NCI-H1694 (cell line): ENCODE measurements around the gene HDAC5.
"Not testable (repeated sequence)": the region's sequence is repeated elsewhere in the genome, so short reads cannot be mapped to it uniquely, and the experiment has no call there.

Experiments
- DNase-seq: peaks from one replicate; lab custom pipeline; 2025; lab: John Stamatoyannopoulos, UW

The HDAC5 gene

GRCh38 chr17:44067545-44067940 is 55.9 kb downstream of the HDAC5 start:
- no peak for DNase-seq

GRCh38 chr17:44066204-44066930 is 57.1 kb downstream of the HDAC5 start, which contains the start of gene LSM12:
TSS of gene LSM12 (minus strand) at chr17:44066671. CDS start at chr17:44066587, 84 bp downstream.
- DNase-seq: peak; percentile 78

GRCh38 chr17:44065668-44066203 is 57.7 kb downstream of the HDAC5 start:
- DNase-seq: no peak

GRCh38 chr17:44063704-44064639 is 59.5 kb downstream of the HDAC5 start:
- DNase-seq: no peak

GRCh38 chr17:44062871-44063270 is 60.6 kb downstream of the HDAC5 start:
- DNase-seq: no peak

- no peak for DNase-seq
These were observed 62.0 kb downstream of the HDAC5 start for GRCh38 chr17:44061446-44061845.

GRCh38 chr17:44059101-44059892 is 64.1 kb downstream of the HDAC5 start:
- DNase-seq: no peak

- no peak for DNase-seq
These were observed 70.1 kb downstream of the HDAC5 start for GRCh38 chr17:44053125-44053872.

- no peak for DNase-seq
These were observed 74.0 kb downstream of the HDAC5 start for GRCh38 chr17:44049294-44050060.

- not testable (repeated sequence) for DNase-seq
These were observed 76.5 kb downstream of the HDAC5 start for GRCh38 chr17:44046893-44047292.

- DNase-seq: no peak
These were observed 78.0 kb downstream of the HDAC5 start for GRCh38 chr17:44045486-44045885.

GRCh38 chr17:44044071-44044470 is 79.4 kb downstream of the HDAC5 start:
- DNase-seq: no peak

- no peak for DNase-seq
These were observed 80.2 kb downstream of the HDAC5 start for GRCh38 chr17:44043272-44043696.

GRCh38 chr17:44039829-44040635 is 83.4 kb downstream of the HDAC5 start:
- no peak for DNase-seq

GRCh38 chr17:44038604-44039011 is 84.8 kb downstream of the HDAC5 start:
- peak; percentile 95 for DNase-seq

GRCh38 chr17:44037471-44037870 is 86.0 kb downstream of the HDAC5 start:
- no peak for DNase-seq

- DNase-seq: not testable (repeated sequence)
These were observed 88.8 kb downstream of the HDAC5 start for GRCh38 chr17:44034688-44035087.

- DNase-seq: no peak
These were observed 89.5 kb downstream of the HDAC5 start for GRCh38 chr17:44033861-44034408.

GRCh38 chr17:44030482-44030881 is 93.0 kb downstream of the HDAC5 start:
- no peak for DNase-seq
